GM12891 (cell line): Measurements from ENCODE around the gene MAZ.

Experiments used
- PAX5 ChIP-seq: IDR thresholded peaks from 2 replicates; pipeline ENCODE4 v1.6.1; 2011; ENCODE audit warnings: low read length, moderate library complexity, mild to moderate bottlenecking; ENCODE audit not compliant: insufficient read depth, severe bottlenecking
- POLR2A ChIP-seq: IDR thresholded peaks from 2 replicates; pipeline ENCODE4 v1.6.1; 2011; ENCODE audit warnings: low read depth, low read length, control low read depth
- POLR2AphosphoS5 ChIP-seq: IDR thresholded peaks from 2 replicates; pipeline ENCODE4 v1.6.1; 2011; ENCODE audit warnings: low read depth, low read length, control low read depth
- SPI1 ChIP-seq: IDR thresholded peaks from 2 replicates; pipeline ENCODE4 v1.6.1; 2011; ENCODE audit warnings: low read depth, low read length, control low read depth
- TAF1 ChIP-seq: IDR thresholded peaks from 2 replicates; pipeline ENCODE4 v1.6.1; 2011; ENCODE audit warnings: low read depth, low read length, control low read depth

GRCh38 chr16:29804455-29805231 is 1.7 kb upstream of the MAZ start:
- TF ChIP-seq POLR2AphosphoS5 (0 out of 2 replicates have a peak, but pooled peaks have one; percentile 16), POLR2A (no peak), TAF1 (no peak), SPI1 (no peak), PAX5 (no peak)
